Transverse colon (tissue), 4 donors: ENCODE measurements around the gene SEMA3C.

ENCODE experiments used
- EP300 ChIP-seq: sonication (generic); formaldehyde crosslinking; IDR thresholded peaks from one replicate; pipeline ENCODE4 v1.6.1; 2017; ENCODE audit warnings: antibody characterized with exemption, low read depth
- POLR2A ChIP-seq: fragments of 450-650 bp; IDR thresholded peaks from one replicate; pipeline ENCODE4 v1.6.1; 2016; ENCODE audit warnings: antibody characterized with exemption, mild to moderate bottlenecking, moderate library complexity
- POLR2AphosphoS5 ChIP-seq, 3 donors: sonication (generic); formaldehyde crosslinking; IDR thresholded peaks; one replicate each; pipeline ENCODE4 v1.6.1; 2016; ENCODE audit warnings: antibody characterized with exemption in 3 of 3
- TF ChIP-seq, protein P1 (sequence below), 5 experiments: fragments of 200-600 bp in 3 of 5; fragments of 450-650 bp in 2 of 5; sonication (generic) in 3 of 5; IDR thresholded peaks; 1 replicate in 2 of 5; 2 replicates in 3 of 5; pipeline ENCODE4 v1.5.1; 2016 to 2017; ENCODE audit warnings: antibody characterized with exemption in 5 of 5, inconsistent platforms in 3 of 5, mild to moderate bottlenecking in 2 of 5, moderate library complexity in 1 of 5

DNA sequence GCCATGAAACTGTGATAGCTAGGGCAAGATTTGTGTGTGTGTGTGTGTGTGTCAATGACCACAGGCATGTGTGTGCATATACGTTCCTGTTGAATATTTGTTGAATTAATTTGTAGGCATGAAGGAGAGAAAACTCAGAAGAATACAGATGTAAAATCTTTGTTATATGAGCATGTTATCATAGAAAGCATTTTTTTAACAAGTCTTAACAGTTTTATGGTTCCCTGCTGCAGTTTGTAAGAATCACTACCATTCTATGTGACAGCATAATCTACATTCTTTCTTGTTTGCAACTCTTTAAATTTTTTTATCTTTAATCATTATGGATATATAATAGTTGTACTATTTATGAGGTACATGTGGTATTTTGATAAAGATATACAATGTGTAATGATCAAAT lies 150.1 kb downstream of the SEMA3C start:
- no peak for TF ChIP-seq POLR2A
- TF ChIP-seq, protein P1, sequence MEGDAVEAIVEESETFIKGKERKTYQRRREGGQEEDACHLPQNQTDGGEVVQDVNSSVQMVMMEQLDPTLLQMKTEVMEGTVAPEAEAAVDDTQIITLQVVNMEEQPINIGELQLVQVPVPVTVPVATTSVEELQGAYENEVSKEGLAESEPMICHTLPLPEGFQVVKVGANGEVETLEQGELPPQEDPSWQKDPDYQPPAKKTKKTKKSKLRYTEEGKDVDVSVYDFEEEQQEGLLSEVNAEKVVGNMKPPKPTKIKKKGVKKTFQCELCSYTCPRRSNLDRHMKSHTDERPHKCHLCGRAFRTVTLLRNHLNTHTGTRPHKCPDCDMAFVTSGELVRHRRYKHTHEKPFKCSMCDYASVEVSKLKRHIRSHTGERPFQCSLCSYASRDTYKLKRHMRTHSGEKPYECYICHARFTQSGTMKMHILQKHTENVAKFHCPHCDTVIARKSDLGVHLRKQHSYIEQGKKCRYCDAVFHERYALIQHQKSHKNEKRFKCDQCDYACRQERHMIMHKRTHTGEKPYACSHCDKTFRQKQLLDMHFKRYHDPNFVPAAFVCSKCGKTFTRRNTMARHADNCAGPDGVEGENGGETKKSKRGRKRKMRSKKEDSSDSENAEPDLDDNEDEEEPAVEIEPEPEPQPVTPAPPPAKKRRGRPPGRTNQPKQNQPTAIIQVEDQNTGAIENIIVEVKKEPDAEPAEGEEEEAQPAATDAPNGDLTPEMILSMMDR (IDR thresholded peaks at IDR 0.05): no peak
- TF ChIP-seq POLR2AphosphoS5 (IDR thresholded peaks at IDR 0.05): no peak
- no peak for TF ChIP-seq EP300
